GM12801 (cell line): ENCODE data around the gene CNIH2.

Source experiments
- TF ChIP-seq, protein P1 (sequence below): IDR thresholded peaks from one replicate; pipeline ENCODE4 v1.5.1; 2011; ENCODE audit warnings: control low read depth; ENCODE audit not compliant: insufficient read length; ENCODE audit errors: extremely low read depth

The CNIH2 gene

DNA sequence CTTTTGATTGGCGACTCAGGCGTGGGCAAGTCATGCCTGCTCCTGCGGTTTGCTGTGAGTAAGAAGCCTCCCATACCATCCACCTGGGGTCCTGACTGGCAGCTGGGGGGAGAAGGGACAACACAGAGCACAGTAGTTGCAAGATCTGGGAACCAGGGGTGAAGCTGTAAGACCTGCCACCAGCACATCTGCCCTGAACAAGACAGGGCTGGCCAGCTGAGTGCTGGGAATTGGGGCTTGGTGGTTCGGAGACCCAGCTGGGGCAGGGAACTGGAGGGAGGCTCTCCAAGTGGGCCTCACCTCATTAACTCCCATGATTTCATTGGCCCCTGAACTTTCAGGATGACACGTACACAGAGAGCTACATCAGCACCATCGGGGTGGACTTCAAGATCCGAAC, 6.2 kb upstream of the CNIH2 start:
- TF ChIP-seq, protein P1, sequence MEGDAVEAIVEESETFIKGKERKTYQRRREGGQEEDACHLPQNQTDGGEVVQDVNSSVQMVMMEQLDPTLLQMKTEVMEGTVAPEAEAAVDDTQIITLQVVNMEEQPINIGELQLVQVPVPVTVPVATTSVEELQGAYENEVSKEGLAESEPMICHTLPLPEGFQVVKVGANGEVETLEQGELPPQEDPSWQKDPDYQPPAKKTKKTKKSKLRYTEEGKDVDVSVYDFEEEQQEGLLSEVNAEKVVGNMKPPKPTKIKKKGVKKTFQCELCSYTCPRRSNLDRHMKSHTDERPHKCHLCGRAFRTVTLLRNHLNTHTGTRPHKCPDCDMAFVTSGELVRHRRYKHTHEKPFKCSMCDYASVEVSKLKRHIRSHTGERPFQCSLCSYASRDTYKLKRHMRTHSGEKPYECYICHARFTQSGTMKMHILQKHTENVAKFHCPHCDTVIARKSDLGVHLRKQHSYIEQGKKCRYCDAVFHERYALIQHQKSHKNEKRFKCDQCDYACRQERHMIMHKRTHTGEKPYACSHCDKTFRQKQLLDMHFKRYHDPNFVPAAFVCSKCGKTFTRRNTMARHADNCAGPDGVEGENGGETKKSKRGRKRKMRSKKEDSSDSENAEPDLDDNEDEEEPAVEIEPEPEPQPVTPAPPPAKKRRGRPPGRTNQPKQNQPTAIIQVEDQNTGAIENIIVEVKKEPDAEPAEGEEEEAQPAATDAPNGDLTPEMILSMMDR, result no peak

DNA sequence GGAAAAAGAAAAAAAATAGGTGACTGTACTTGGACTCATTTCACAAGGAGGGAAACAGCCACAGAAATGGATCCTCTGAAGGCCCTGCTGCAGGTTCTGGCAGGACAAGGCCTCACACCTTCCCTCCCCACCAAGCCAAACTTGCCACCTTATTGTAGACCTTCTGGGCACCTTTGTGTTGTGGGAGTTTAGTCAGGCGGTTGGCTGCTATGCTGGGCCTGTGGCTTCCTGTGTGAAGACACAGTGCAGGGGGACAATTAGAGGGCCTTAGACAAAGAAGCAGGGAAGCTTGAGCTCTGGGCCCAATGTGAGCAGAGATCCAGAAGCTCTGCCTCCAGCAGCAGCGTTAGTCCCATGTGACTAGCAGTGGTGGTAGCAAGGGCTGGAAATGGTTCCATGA, 5.4 kb upstream of the CNIH2 start:
- TF ChIP-seq, protein P1, result no peak

DNA sequence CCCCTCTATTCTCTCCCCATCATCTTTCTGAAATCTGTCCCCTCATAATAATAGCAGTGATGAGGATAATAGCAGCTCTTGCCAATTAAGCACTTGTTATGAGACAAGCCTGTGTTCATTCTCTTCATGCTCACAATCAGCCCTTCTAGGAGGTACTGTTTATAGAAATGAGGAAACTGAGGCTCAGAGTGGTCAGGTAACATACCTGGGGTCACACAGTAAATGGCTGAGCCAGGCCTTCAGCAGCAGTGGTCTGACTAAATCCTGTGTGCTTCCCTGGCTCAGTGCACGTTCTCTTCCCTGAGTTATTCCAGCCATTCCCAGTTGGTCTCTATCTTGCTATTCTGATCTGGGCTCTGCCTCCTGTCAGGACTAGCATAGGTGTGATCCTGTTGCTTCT, 3.8 kb upstream of the CNIH2 start:
- TF ChIP-seq, protein P1, result no peak

DNA sequence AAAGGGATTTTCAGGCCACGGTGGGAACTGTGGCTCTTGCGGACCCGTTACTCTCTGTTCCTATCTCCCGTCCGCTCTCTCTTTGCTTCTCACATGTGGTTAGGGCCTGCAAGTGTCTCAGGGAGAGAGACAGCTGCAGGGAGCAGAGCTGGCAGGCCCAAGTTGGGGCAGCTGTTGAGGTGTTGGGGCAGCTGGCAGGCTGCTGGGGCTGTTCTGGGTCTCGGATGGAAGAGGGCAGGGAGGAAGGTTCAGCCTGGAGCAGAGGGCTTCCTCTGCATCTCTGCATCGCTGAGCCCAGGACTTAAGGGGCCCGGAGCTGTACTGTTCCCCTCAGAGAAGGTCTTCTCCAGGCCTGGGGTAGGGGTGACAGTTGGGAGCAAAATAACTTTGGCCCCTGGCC, 2.6 kb upstream of the CNIH2 start:
- TF ChIP-seq, protein P1, result no peak

DNA sequence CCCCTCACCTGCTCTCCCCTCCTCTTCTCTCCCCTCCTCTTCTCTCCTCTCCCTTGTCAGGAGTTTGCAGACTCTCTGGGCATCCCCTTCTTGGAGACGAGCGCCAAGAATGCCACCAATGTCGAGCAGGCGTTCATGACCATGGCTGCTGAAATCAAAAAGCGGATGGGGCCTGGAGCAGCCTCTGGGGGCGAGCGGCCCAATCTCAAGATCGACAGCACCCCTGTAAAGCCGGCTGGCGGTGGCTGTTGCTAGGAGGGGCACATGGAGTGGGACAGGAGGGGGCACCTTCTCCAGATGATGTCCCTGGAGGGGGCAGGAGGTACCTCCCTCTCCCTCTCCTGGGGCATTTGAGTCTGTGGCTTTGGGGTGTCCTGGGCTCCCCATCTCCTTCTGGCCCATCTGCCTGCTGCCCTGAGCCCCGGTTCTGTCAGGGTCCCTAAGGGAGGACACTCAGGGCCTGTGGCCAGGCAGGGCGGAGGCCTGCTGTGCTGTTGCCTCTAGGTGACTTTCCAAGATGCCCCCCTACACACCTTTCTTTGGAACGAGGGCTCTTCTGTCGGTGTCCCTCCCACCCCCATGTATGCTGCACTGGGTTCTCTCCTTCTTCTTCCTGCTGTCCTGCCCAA, 1.9 kb upstream of the CNIH2 start:
- TF ChIP-seq, protein P1, result no peak

DNA sequence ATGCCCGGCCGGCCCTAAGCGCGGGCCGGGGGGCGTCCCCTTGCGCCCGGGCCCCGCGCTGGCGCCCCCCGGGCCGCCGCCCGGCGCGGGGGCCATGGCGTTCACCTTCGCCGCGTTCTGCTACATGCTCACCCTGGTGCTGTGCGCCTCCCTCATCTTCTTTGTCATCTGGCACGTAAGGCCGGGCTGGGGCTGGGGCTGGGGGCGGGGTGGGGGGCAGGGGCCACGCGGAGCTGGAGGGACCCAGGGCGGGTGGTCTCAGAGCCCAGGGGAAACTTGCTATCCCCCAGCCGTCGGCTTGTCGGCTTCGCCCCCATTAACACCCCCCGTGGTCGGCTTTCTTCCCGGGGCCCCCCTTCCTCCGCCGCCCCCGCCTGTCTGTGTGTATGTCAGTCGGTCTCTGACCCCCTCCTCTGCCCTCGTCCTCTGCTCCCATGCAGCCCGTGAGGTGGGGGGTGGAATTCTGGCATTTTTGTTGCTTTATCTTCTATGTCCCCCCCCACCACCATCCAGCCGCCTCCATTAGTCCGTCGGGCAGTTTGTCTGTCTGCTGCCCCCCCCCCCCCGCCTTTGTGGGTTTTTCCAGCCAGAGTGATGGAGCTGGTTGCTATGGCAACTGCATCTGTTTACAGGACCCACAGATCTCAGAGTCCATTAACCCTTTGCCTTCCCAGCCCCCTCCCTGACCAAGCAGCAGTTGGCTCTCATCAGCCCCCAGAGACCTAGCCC, 552 bp downstream of the CNIH2 start:
- TF ChIP-seq, protein P1, result no peak

DNA sequence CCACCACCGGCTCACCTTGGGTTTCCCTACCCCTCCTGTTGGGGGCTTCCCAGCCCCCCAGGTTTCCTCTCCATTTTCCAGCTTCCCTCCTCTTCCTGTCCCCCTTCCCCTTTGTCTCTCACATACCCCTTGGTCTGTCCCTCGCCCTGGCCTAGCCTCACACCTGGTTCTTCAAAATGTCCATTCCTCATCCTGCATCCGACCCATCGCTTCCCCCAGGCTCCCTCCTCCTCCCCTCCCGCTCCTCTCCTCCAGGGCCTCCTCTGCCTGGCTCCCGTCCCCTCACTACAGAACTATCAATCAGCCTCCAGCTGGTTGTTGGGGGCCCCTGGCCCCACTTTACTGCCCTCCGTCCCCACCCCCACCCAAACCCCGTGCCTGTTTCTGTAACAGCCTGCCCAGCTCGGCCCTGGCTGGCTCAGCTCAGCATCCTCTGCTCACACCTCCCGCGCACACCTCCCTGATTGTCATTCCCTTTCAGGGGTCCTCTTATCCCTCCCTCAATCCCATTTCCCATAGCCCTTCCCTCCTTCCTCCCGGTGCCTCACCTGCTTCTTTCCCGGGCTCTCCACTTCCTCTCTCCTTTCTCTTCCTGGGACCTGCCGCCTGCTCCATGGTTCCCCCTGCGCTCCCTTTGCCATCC, 1.2 kb downstream of the CNIH2 start:
- TF ChIP-seq, protein P1, result no peak
